HepG2 (cell line): ENCODE measurements around the gene PLG. TPM values are rescaled to one million over a fixed set of nuclear protein-coding genes. Genes with fewer than 3 reads are reported as not detected.

Experiments used
- ATAC-seq: fragments of 200-7000 bp; cut with Tn5 transposase; 3 replicates; pipeline ENCODE4 v1.9.1; 2020; ENCODE audit warnings: mild to moderate bottlenecking, moderate library complexity
- BruUV-seq: library from RNA; stranded (reverse); fragments of 400-500 nt; replicated peaks from 2 replicates; lab custom pipeline; 2021; lab: Mats Ljungman, UMichigan
- CTCF ChIA-PET: fragments of 300-600 bp; formaldehyde crosslinking; extraction: SDS; loops from one replicate; lab custom pipeline; 2021; ENCODE audit warnings: low total read pairs, inconsistent platforms, low intra/inter-chr PET ratio; lab: Yijun Ruan, JAX
- POLR2A ChIA-PET: fragments of 350-600 bp; sonication (Branson Sonifier 250); formaldehyde crosslinking; loops from one replicate; lab custom pipeline; 2020; ENCODE audit warnings: antibody characterized with exemption, inconsistent platforms; lab: Yijun Ruan, JAX
- DNase-seq: peaks from one replicate; pipeline ENCODE4 v3.0.0-alpha.2; 2015; ENCODE audit warnings: low spot score
- FAIRE-seq: peaks from 3 replicates; lab custom pipeline; 2011; peaks lifted over from hg19 to GRCh38; lab: Jason Lieb, UNC
- H2AFZ ChIP-seq: one replicate; pipeline ENCODE4 v1.6.1; 2011; ENCODE audit warnings: low read length, inconsistent platforms
- H3K27ac ChIP-seq: fragments of 300-600 bp; 3 replicates; pipeline ENCODE4 v1.8.0; 2011; ENCODE audit warnings: mixed run types, mild to moderate bottlenecking, mixed read lengths, low read length, inconsistent platforms; ENCODE audit not compliant: insufficient read depth; ENCODE audit errors: extremely low read length
- H3K27me3 ChIP-seq, 2 experiments: fragments of 200-600 bp in 1 of 2; 2 replicates in 1 of 2; 3 replicates in 1 of 2; pipeline versions ENCODE4 v1.6.0 to v1.8.0; 2011; ENCODE audit warnings: low read length in 2 of 2, mild to moderate bottlenecking in 2 of 2, moderate library complexity in 2 of 2, inconsistent platforms in 1 of 2; ENCODE audit not compliant: insufficient read depth in 2 of 2, control insufficient read depth in 1 of 2
- H3K36me3 ChIP-seq, 2 experiments: fragments of 200-600 bp in 1 of 2; replicated peaks in 1 of 2; 2 replicates in 1 of 2; 3 replicates in 1 of 2; pipeline versions ENCODE4 v1.5.1 to v1.8.0; 2011; ENCODE audit warnings: low read length in 2 of 2, inconsistent platforms in 1 of 2; ENCODE audit not compliant: insufficient read depth in 2 of 2, control insufficient read depth in 1 of 2
- H3K4me1 ChIP-seq: 2 replicates; pipeline ENCODE4 v1.5.1; 2012; ENCODE audit warnings: low read length, inconsistent platforms; ENCODE audit not compliant: insufficient read depth
- H3K4me2 ChIP-seq: 2 replicates; pipeline ENCODE4 v1.6.0; 2011; ENCODE audit warnings: low read depth, low read length, inconsistent platforms
- H3K4me3 ChIP-seq, 3 experiments: fragments of 200-600 bp in 1 of 3; sonication (generic), shearing (Covaris generic) in 1 of 3; replicated peaks in 1 of 3; 2 replicates each; pipeline ENCODE4 v1.5.1; 2011 to 2016; ENCODE audit warnings: low read length in 3 of 3, inconsistent platforms in 2 of 3, low read depth in 2 of 3, mild to moderate bottlenecking in 2 of 3, control low read depth in 1 of 3, mixed read lengths in 1 of 3; ENCODE audit not compliant: insufficient read depth in 1 of 3
- H3K79me2 ChIP-seq: one replicate; pipeline ENCODE4 v1.6.1; 2011; ENCODE audit warnings: low read length, inconsistent platforms; ENCODE audit not compliant: insufficient read depth
- H3K9ac ChIP-seq: 2 replicates; pipeline ENCODE4 v1.6.0; 2011; ENCODE audit warnings: mild to moderate bottlenecking, low read depth, low read length, inconsistent platforms; ENCODE audit not compliant: insufficient read depth
- H3K9me3 ChIP-seq: 2 replicates; pipeline ENCODE4 v1.5.1; 2012; ENCODE audit warnings: mild to moderate bottlenecking, low read length
- H4K20me1 ChIP-seq: 2 replicates; pipeline ENCODE4 v1.6.0; 2011; ENCODE audit warnings: inconsistent platforms, mild to moderate bottlenecking, low read length, moderate library complexity; ENCODE audit not compliant: insufficient read depth
- ARID2 ChIP-seq: sonication (generic); formaldehyde crosslinking; IDR thresholded peaks from 2 replicates; pipeline ENCODE4 v1.8.1; 2022; ENCODE audit warnings: mild to moderate bottlenecking, missing genetic modification reagents, borderline replicate concordance
- CBX5 ChIP-seq: sonication (generic); formaldehyde crosslinking; IDR thresholded peaks from 2 replicates; pipeline ENCODE4 v1.4.0; 2020; ENCODE audit warnings: missing genetic modification reagents, borderline replicate concordance
- FOXJ3 ChIP-seq: sonication (generic); formaldehyde crosslinking; IDR thresholded peaks from 2 replicates; pipeline ENCODE4 v1.4.0; 2020; ENCODE audit warnings: missing genetic modification reagents, mild to moderate bottlenecking, borderline replicate concordance
- POGZ ChIP-seq: sonication (generic); formaldehyde crosslinking; IDR thresholded peaks from 2 replicates; pipeline ENCODE4 v1.4.0; 2020; ENCODE audit warnings: mild to moderate bottlenecking, missing genetic modification reagents
- POLR2AphosphoS5 ChIP-seq: IDR thresholded peaks from 2 replicates; pipeline ENCODE4 v1.6.1; 2012; ENCODE audit warnings: low read depth, low read length
- RAD21 ChIP-seq: fragments of 450-650 bp; formaldehyde crosslinking; IDR thresholded peaks from 2 replicates; pipeline ENCODE4 v1.5.0; 2020; ENCODE audit warnings: mild to moderate bottlenecking
- XRCC5 ChIP-seq: fragments of 200-400 bp; formaldehyde crosslinking; optimal IDR thresholded peaks from 2 replicates; pipeline ENCODE3; 2017; ENCODE audit warnings: mild to moderate bottlenecking, low read length
- ZNF672 ChIP-seq: sonication (generic); formaldehyde crosslinking; IDR thresholded peaks from 2 replicates; pipeline ENCODE4 v1.8.1; 2022; ENCODE audit warnings: missing genetic modification reagents
- ZNF883 ChIP-seq: sonication (generic); formaldehyde crosslinking; IDR thresholded peaks from 2 replicates; pipeline ENCODE4 v1.5.1; 2020; ENCODE audit warnings: mild to moderate bottlenecking, missing genetic modification reagents; ENCODE audit errors: not compliant biosample characterization
- WGBS: methylation state at CpG from one replicate; pipeline ENCODE4 v1.1.6; 2017; ENCODE audit warnings: low lambda C conversion rate; 5-methylcytosine and 5-hydroxymethylcytosine counted together
- in situ Hi-C: cut with HindIII; loops from 2 replicates; pipeline ENCODE4 v1.10.0; 2017; ENCODE audit warnings: low pct_unique_long_range_greater_than_20kb; ENCODE audit not compliant: extremely low pct_ligation_motif_present
- intact Hi-C: fragments of 100-400 bp; cut with micrococcal nuclease; formaldehyde crosslinking; loops from one replicate; pipeline ENCODE4 v1.10.0; 2022; ENCODE audit not compliant: unreplicated experiment
- polyA plus RNA-seq, 8 experiments: library from polyadenylated mRNA; depleted of rRNA in 3 of 8; stranded (reverse) in 7 of 8; unstranded in 1 of 8; fragments of >200 nt; fragmentation: Illumina TruSeq in 4 of 8; extraction: Trizol in 4 of 8; gene quantifications; 2 replicates each; pipeline versions ENCODE4 v1.2.1 to v1.2.3, GENCODE V29; 2011 to 2016; ENCODE audit warnings: low read depth in 4 of 8, missing spikeins in 1 of 8, mixed read lengths in 1 of 8; ENCODE audit not compliant: insufficient read depth in 1 of 8
- total RNA-seq, 5 experiments: library from RNA; depleted of rRNA; stranded (reverse); fragments of >200 nt; fragmentation: Illumina TruSeq; extraction: Trizol; gene quantifications; 2 replicates each; pipeline ENCODE4 v1.2.3, GENCODE V29; 2016; ENCODE audit warnings: low read depth in 1 of 5
- TF ChIP-seq, protein P1 (sequence below): sonication (generic); formaldehyde crosslinking; IDR thresholded peaks from 2 replicates; pipeline ENCODE4 v1.5.0; 2020; ENCODE audit warnings: mild to moderate bottlenecking, missing genetic modification reagents, moderate library complexity
- TF ChIP-seq, protein P2 (sequence below): fragments of 450-650 bp; IDR thresholded peaks from 2 replicates; pipeline ENCODE4 v1.6.1; 2017; ENCODE audit warnings: mild to moderate bottlenecking
- TF ChIP-seq, protein P3 (sequence below): sonication (generic); formaldehyde crosslinking; IDR thresholded peaks from 2 replicates; pipeline ENCODE4 v1.8.0; 2022; ENCODE audit warnings: mild to moderate bottlenecking, missing genetic modification reagents; ENCODE audit not compliant: insufficient replicate concordance

The PLG gene
- total and polyA plus RNA-seq, 2 of the 13 experiments (the other 11 are each of a cell fraction or from before 2014, with no cell fraction given), result 1.7 to 10.7 TPM

DNA sequence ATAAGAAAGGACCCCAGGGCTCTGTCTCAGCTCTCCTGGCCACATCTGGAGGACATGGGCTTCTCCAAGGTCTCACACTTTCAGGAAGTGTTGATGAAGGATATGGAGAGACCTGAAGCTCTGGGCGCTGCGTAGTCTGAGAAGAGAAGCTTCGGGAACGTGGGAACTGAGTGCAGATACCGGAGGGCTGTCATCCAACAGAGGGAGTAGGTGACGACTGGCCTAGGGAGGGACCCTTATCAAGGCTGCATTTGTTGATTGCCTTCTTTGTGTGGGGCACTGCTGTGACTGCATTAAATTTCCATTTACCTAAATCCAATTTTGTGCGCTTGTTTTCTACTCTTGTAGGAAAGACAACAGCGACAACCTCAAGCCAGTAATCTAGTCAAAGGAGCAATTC lies 63.4 kb downstream of the PLG start:
- intact Hi-C loops, result loop anchor here (5.0 kb wide), 1 partner anchor 248 kb away; no protein-coding TSS in a partner anchor
- Histone ChIP-seq H3K36me3 (no peaks in the 10 kb centered on the region), H3K27ac (no peak overlapping the region), H3K4me1 (no peaks in the 10 kb centered on the region), H3K4me3 (no peak overlapping the region), H3K27me3 (peaks cover 3 to 14% of the 10 kb centered on the region in 2 experiments; a peak in 3 of 5 replicates), H4K20me1 (no peaks in the 10 kb centered on the region), H2AFZ (no peak overlapping the region), H3K9me3 (0 out of 2 replicates have a peak, but pooled peaks cover 5% of the 10 kb centered on the region), H3K4me2 (no peak overlapping the region), H3K79me2 (no peaks in the 10 kb centered on the region), H3K9ac (no peak overlapping the region)
- TF ChIP-seq, protein P1, sequence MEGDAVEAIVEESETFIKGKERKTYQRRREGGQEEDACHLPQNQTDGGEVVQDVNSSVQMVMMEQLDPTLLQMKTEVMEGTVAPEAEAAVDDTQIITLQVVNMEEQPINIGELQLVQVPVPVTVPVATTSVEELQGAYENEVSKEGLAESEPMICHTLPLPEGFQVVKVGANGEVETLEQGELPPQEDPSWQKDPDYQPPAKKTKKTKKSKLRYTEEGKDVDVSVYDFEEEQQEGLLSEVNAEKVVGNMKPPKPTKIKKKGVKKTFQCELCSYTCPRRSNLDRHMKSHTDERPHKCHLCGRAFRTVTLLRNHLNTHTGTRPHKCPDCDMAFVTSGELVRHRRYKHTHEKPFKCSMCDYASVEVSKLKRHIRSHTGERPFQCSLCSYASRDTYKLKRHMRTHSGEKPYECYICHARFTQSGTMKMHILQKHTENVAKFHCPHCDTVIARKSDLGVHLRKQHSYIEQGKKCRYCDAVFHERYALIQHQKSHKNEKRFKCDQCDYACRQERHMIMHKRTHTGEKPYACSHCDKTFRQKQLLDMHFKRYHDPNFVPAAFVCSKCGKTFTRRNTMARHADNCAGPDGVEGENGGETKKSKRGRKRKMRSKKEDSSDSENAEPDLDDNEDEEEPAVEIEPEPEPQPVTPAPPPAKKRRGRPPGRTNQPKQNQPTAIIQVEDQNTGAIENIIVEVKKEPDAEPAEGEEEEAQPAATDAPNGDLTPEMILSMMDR (CRISPR knock-in tag), result 0 out of 2 replicates have a peak, but pooled peaks have one; percentile 6
- TF ChIP-seq ZNF883, result no peak
- BruUV-seq, result no TSS peak
- no peak for DNase-seq
- ATAC-seq, result peak; percentile 23; the same call in 1 of the 3 replicates
- POLR2A ChIA-PET, result no interaction called here
- WGBS, result 47% methylated on average over 8 of the region's 8 CpGs
- no peak for FAIRE-seq
- in situ Hi-C loops, result no loop called here
- CTCF ChIA-PET, result no interaction called here

DNA sequence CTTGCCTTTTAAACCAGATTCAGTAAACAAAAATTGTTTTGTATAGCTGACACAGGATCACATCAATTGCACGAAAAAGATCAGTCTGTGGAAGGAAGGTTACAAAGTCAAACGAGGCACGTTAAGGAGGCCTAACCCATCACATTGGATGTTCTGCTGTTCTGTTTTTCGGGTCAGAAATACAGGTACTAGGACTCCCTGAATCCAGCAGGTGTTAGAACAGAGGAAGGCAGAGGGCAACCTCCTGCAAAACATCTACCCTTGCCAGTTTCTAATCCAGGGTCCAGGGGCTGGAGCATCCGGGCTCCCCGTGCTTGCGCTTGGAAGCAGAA lies 64.6 kb downstream of the PLG start:
- Histone ChIP-seq H3K9ac (no peak overlapping the region), H3K27ac (no peak overlapping the region), H3K79me2 (no peaks in the 10 kb centered on the region), H2AFZ (peak overlapping the region; percentile 3), H3K4me3 (peak overlapping the region in 2 of 3 experiments; percentile 35 to 72; a peak in 2 of 6 replicates), H3K4me2 (peak overlapping the region; percentile 95), H3K9me3 (0 out of 2 replicates have a peak, but pooled peaks cover 5% of the 10 kb centered on the region), H3K27me3 (peaks cover 3 to 14% of the 10 kb centered on the region in 2 experiments; a peak in 3 of 5 replicates), H4K20me1 (no peaks in the 10 kb centered on the region), H3K4me1 (no peaks in the 10 kb centered on the region), H3K36me3 (no peaks in the 10 kb centered on the region)
- no peak; the same call in 1 of the 3 replicates for ATAC-seq
- ChIA-PET CTCF (interaction anchor here (1.2 to 1.7 kb wide), 2 partner anchors 17 to 34 kb away, joined by 7 read pairs; no protein-coding TSS in a partner anchor), POLR2A (no interaction called here)
- no TSS peak for BruUV-seq
- no peak for FAIRE-seq
- WGBS, result 13% methylated on average over 5 of the region's 7 CpGs
- no peak for DNase-seq
- intact Hi-C loops (loop anchor here (5.0 kb wide), 1 partner anchor 249 kb away; no protein-coding TSS in a partner anchor), in situ Hi-C loops (no loop called here)
- TF ChIP-seq POLR2AphosphoS5 (no peak), CBX5 (CRISPR knock-in tag) (no peak), ZNF672 (no peak), XRCC5 (no peak), ARID2 (CRISPR knock-in tag) (no peak), RAD21 (CRISPR knock-in tag) (no peak), FOXJ3 (CRISPR knock-in tag) (no peak), POGZ (CRISPR knock-in tag) (no peak)
- TF ChIP-seq, protein P2, sequence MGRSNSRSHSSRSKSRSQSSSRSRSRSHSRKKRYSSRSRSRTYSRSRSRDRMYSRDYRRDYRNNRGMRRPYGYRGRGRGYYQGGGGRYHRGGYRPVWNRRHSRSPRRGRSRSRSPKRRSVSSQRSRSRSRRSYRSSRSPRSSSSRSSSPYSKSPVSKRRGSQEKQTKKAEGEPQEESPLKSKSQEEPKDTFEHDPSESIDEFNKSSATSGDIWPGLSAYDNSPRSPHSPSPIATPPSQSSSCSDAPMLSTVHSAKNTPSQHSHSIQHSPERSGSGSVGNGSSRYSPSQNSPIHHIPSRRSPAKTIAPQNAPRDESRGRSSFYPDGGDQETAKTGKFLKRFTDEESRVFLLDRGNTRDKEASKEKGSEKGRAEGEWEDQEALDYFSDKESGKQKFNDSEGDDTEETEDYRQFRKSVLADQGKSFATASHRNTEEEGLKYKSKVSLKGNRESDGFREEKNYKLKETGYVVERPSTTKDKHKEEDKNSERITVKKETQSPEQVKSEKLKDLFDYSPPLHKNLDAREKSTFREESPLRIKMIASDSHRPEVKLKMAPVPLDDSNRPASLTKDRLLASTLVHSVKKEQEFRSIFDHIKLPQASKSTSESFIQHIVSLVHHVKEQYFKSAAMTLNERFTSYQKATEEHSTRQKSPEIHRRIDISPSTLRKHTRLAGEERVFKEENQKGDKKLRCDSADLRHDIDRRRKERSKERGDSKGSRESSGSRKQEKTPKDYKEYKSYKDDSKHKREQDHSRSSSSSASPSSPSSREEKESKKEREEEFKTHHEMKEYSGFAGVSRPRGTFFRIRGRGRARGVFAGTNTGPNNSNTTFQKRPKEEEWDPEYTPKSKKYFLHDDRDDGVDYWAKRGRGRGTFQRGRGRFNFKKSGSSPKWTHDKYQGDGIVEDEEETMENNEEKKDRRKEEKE, result no peak
- TF ChIP-seq, protein P3, sequence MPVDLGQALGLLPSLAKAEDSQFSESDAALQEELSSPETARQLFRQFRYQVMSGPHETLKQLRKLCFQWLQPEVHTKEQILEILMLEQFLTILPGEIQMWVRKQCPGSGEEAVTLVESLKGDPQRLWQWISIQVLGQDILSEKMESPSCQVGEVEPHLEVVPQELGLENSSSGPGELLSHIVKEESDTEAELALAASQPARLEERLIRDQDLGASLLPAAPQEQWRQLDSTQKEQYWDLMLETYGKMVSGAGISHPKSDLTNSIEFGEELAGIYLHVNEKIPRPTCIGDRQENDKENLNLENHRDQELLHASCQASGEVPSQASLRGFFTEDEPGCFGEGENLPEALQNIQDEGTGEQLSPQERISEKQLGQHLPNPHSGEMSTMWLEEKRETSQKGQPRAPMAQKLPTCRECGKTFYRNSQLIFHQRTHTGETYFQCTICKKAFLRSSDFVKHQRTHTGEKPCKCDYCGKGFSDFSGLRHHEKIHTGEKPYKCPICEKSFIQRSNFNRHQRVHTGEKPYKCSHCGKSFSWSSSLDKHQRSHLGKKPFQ (CRISPR knock-in tag), result no peak
